NCI-H2171 treated with DMSO at 0.1 percent for 48 hours (cell line): ENCODE measurements around the gene RPS6KA4.

Source experiments
- DNase-seq: peaks from one replicate; lab custom pipeline; 2025; lab: John Stamatoyannopoulos, UW

RPS6KA4 gene

DNA sequence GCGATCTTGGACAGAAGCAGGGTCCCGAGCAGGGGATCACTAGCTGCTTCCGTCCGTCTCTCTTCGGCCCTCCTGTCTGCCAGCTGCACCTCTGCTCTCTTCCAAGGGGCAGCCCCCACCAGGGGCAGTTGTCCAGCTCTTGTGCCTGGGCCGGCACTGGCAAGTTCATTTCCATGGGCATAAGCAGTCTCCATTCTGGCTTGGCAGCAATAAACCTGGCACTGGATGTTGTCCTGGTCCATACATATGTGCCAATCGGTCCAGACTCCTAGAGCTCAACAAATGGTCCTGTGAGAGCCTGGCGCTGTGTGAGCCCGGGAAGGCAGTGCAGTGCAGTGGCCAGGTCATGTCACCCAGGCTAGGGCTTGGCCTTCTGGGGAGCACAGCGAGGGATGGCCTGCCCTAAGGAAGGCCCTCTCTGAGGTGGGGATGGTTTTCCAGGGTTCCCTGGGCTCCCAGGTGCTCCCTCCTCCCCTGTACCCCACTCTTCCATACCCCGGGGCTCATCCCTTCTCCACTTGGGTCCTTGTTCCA, 60.4 kb downstream of the RPS6KA4 start:
- no peak for DNase-seq

DNA sequence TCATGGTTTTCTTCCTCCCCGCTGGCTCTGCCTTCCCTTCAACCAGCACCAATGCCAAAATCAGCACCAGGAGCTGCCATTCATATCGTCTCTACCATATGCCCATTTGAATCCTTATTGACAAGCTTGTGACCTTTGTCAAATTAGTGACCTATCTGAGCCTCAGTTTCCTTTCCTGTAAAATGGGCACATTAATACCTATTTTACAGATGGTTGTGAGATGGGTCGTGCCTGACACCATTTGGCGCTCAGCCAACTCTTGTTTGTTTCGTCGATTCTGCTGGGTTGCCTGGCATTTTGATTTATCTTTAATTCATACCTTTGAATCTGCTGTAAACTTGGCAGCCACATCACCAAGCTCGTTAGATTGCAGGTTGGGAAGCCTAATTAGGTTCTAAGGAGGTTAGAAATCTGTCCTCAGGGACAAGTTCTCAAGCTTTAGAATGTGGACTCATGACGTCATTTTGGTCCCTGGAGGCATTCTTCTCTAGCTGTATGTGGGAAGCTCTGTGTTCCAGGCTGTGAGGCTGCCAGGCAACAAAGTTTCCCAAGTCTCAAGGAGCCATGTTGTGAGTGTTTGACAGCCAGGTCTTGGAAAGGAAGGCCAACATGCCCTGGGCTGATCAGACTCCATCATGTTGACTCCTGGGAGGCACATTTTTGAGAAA, 61.0 kb downstream of the RPS6KA4 start:
- DNase-seq, result peak; percentile 80
